Psoas muscle (tissue), 8 donors: ENCODE measurements around the gene TMEM141. TPM values are rescaled to one million over a fixed set of nuclear protein-coding genes. Genes with fewer than 3 reads are reported as not detected.
A peak's percentile ranks its signal among the peaks of the same experiment; 100 is the strongest.
"Not testable (repeated sequence)": the region's sequence is repeated elsewhere in the genome, so short reads cannot be mapped to it uniquely, and the experiment has no call there.

Experiments used
- ATAC-seq, 4 donors: fragments of 200-7000 bp; cut with Tn5 transposase; one replicate each; pipeline ENCODE4 v1.9.1; 2020; ENCODE audit warnings: moderate library complexity in 3 of 4, mild to moderate bottlenecking in 2 of 4
- DNase-seq, 2 donors: peaks; one replicate each; pipeline ENCODE4 v3.0.0-alpha.2; 2020
- H3K27ac ChIP-seq: fragments of 200-600 bp; one replicate; pipeline ENCODE4 v1.8.0; 2022
- H3K27me3 ChIP-seq, 3 donors: fragments of 200-600 bp in 1 of 3; one replicate each; pipeline versions ENCODE4 v1.6.1 to v1.8.0; 2013 to 2022; ENCODE audit warnings: low read length in 2 of 3, mild to moderate bottlenecking in 2 of 3, moderate library complexity in 1 of 3; ENCODE audit not compliant: insufficient read depth in 3 of 3
- H3K36me3 ChIP-seq, 2 donors: fragments of 200-600 bp in 1 of 2; one replicate each; pipeline versions ENCODE4 v1.6.1 to v1.8.0; 2013 to 2022; ENCODE audit warnings: low read depth in 1 of 2, mild to moderate bottlenecking in 1 of 2, moderate library complexity in 1 of 2; ENCODE audit not compliant: insufficient read depth in 1 of 2
- H3K4me1 ChIP-seq: fragments of 200-600 bp; one replicate; pipeline ENCODE4 v1.8.0; 2022
- H3K4me3 ChIP-seq: fragments of 200-600 bp; one replicate; pipeline ENCODE4 v1.8.0; 2022; ENCODE audit warnings: mild to moderate bottlenecking
- H3K9me3 ChIP-seq: fragments of 200-600 bp; one replicate; pipeline ENCODE4 v1.8.0; 2022
- WGBS, 3 donors: extraction: QIAGEN DNeasy Blood & Tissue Kit; methylation state at CpG; one replicate each; pipeline versions ENCODE4 v1.1.6 to v1.1.7; 2013; 5-methylcytosine and 5-hydroxymethylcytosine counted together
- intact Hi-C, 2 donors: fragments of 100-400 bp; cut with DNase I; formaldehyde crosslinking; loops; one replicate each; pipeline versions ENCODE4 v1.11.0 to v1.14.2; 2022
- polyA plus RNA-seq, 3 donors: library from polyadenylated mRNA; stranded (reverse); fragments of 200-250 nt; gene quantifications; one replicate each; pipeline ENCODE4 v1.2.3, GENCODE V29; 2013
- total RNA-seq, 4 donors: library from RNA; stranded (reverse); fragmentation: NEBNext Ultra II Directional in 2 of 4; extraction: Animal tissue kit (Norgen Biotek cat#: 25700) in 2 of 4; gene quantifications; one replicate each; pipeline versions ENCODE4 v1.2.1 to v1.2.4, GENCODE V29; 2021 to 2023
- TF ChIP-seq, protein P1 (sequence below): fragments of 200-600 bp; IDR thresholded peaks from one replicate; pipeline ENCODE4 v1.8.0; 2022; ENCODE audit warnings: antibody characterized with exemption
- donor health status: healthy with polysubstance abuse.
- donor health status: DM: no; HTN: no; CAD: no; lungs with moderate emphysema.
- donor health status: Bipolar disorder and iron deficiency.
- donor health status: healthy.
- donor health status: DM: yes; HTN: yes; CAD: no.
- donor health status: DM: no; HTN: no; CAD: no.
- donor health status: DM: no; HTN: no; CAD: no.
- donor health status: DM: yes; HTN: yes; CAD: no.

TMEM141 gene
- total and polyA plus RNA-seq, 7 donors, result 32.0 to 89.1 (median 49.1) TPM

GRCh38 chr9:136787690-136788400, 3.3 kb upstream of the TMEM141 start:
- WGBS, 3 donors, result 20 to 23% (median 21%) methylated on average over 21 of the region's 21 CpGs
- TF ChIP-seq, protein P1, sequence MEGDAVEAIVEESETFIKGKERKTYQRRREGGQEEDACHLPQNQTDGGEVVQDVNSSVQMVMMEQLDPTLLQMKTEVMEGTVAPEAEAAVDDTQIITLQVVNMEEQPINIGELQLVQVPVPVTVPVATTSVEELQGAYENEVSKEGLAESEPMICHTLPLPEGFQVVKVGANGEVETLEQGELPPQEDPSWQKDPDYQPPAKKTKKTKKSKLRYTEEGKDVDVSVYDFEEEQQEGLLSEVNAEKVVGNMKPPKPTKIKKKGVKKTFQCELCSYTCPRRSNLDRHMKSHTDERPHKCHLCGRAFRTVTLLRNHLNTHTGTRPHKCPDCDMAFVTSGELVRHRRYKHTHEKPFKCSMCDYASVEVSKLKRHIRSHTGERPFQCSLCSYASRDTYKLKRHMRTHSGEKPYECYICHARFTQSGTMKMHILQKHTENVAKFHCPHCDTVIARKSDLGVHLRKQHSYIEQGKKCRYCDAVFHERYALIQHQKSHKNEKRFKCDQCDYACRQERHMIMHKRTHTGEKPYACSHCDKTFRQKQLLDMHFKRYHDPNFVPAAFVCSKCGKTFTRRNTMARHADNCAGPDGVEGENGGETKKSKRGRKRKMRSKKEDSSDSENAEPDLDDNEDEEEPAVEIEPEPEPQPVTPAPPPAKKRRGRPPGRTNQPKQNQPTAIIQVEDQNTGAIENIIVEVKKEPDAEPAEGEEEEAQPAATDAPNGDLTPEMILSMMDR, result peak; percentile 90
- intact Hi-C loops, result loop anchor here (1.0 to 10.0 kb wide), 3 partner anchors 247 to 277 kb away; no protein-coding TSS in a partner anchor
- Histone ChIP-seq H3K27ac (no peak overlapping the region), H3K4me1 (peaks cover 21% of the 10 kb centered on the region), H3K4me3 (no peak overlapping the region), H3K36me3 (peaks cover 0 to 4% of the 10 kb centered on the region in 2 donors), H3K27me3 (no peaks in the 10 kb centered on the region), H3K9me3 (no peaks in the 10 kb centered on the region)
- ATAC-seq (no peak), DNase-seq (peak; percentile 55 to 77)

GRCh38 chr9:136788644-136789522, 2.3 kb upstream of the TMEM141 start:
- intact Hi-C loops, result loop anchor here (2.0 to 10.0 kb wide), 2 partner anchors 246 to 276 kb away; no protein-coding TSS in a partner anchor
- not testable (repeated sequence) for H3K4me3 ChIP-seq, ATAC-seq, H3K27me3 ChIP-seq, H3K36me3 ChIP-seq, DNase-seq, H3K9me3 ChIP-seq, H3K27ac ChIP-seq
- WGBS, 3 donors, result 83 to 88% (median 87%) methylated on average over 27 of the region's 27 CpGs
- H3K4me1 ChIP-seq, result peaks cover 21% of the 10 kb centered on the region

- H3K36me3 ChIP-seq, result peaks cover 0 to 10% of the 10 kb centered on the region in 2 donors
- DNase-seq, result no peak
- no peaks in the 10 kb centered on the region for H3K9me3 ChIP-seq
- ATAC-seq, result no peak
- no peaks in the 10 kb centered on the region for H3K27me3 ChIP-seq
- peaks cover 21% of the 10 kb centered on the region for H3K4me1 ChIP-seq
- H3K27ac ChIP-seq, result peak overlapping the region; percentile 92
- WGBS, 3 donors, result 80 to 92% (median 91%) methylated on average over 3 of the region's 3 CpGs
- no peak overlapping the region for H3K4me3 ChIP-seq
- TF ChIP-seq, protein P1, result no peak
- intact Hi-C loops, result loop anchor here (2.0 to 10.0 kb wide), 2 partner anchors 245 to 275 kb away; no protein-coding TSS in a partner anchor
Observed at GRCh38 chr9:136789523-136789937, 1.6 kb upstream of the TMEM141 start.

DNA sequence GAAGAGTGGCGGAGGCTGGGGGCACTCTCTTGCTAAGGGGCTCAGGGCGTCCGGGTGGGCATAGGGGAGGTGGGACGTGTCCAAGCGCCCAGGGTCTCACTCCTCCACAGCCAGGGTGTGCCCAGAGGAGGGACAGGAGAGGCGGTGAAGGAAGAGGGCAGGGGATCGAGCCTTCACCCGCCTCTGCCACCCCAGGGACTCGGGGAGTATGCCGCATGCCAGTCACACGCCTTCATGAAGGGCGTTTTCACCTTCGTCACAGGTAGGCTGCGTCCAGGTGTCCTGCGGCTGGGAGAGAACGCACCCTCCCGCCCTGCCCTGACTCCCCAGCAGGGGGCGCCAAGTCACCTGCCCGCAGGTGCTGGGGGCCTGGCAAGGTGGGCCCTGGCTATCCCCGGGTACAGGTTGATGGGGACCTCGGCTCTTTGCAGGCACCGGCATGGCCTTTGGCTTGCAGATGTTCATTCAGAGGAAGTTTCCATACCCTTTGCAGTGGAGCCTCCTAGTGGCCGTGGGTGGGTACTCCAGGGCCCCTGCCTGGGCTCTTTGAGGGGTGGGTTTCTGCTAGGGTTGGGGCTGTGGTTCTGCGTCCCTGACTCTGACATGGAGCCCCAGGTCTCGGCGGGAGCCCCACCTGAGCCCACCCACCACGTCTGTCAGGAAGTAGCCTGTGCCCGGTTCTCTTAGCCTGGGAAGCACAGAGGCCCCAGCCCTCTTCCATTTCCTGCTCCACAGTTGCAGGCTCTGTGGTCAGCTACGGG, 552 bp downstream of the TMEM141 start:
- H3K36me3 ChIP-seq, result peaks cover 0 to 11% of the 10 kb centered on the region in 2 donors
- no peaks in the 10 kb centered on the region for H3K9me3 ChIP-seq
- peaks cover 21% of the 10 kb centered on the region for H3K4me1 ChIP-seq
- intact Hi-C loops, result loop anchor here in 1 of 2 donors (1.0 to 5.0 kb wide), 2 partner anchors 16 to 161 kb away; partner anchors contain the start of genes LCN12 and RABL6
- DNase-seq, result peak; percentile 50 to 78
- TF ChIP-seq, protein P1, result peak; percentile 74
- peak in 2 of 4 donors; percentile 9 to 13 for ATAC-seq
- H3K27ac ChIP-seq, result peak overlapping the region; percentile 92
- WGBS, 3 donors, result 6 to 12% (median 6%) methylated on average over 24 to 29 of the region's 29 CpGs
- no peaks in the 10 kb centered on the region for H3K27me3 ChIP-seq
- H3K4me3 ChIP-seq, result peak overlapping the region; percentile 82
